Endodermal cell (in vitro differentiated cells): ENCODE results near the gene NKAIN4. TPM values are rescaled to one million over a fixed set of nuclear protein-coding genes. Genes with fewer than 3 reads are reported as not detected.

Experiments
- DNase-seq: peaks from one replicate; pipeline ENCODE4 v3.0.0-alpha.2; 2017
- H3K27ac ChIP-seq: 2 replicates; pipeline ENCODE4 v1.5.1; 2013; ENCODE audit warnings: mild to moderate bottlenecking, low read depth, low read length, moderate library complexity
- H3K27me3 ChIP-seq: 2 replicates; pipeline ENCODE4 v1.6.1; 2013; ENCODE audit warnings: mild to moderate bottlenecking, low read length, moderate library complexity; ENCODE audit not compliant: insufficient read depth, control insufficient read depth, poor library complexity, severe bottlenecking
- H3K36me3 ChIP-seq: 2 replicates; pipeline ENCODE4 v1.7.0; 2013; ENCODE audit warnings: mild to moderate bottlenecking, low read length, moderate library complexity; ENCODE audit not compliant: control insufficient read depth, insufficient read depth
- H3K4me1 ChIP-seq: one replicate; pipeline ENCODE4 v1.7.0; 2013; ENCODE audit warnings: low read length; ENCODE audit not compliant: control insufficient read depth, insufficient read depth
- H3K4me3 ChIP-seq: 2 replicates; pipeline ENCODE4 v1.5.1; 2013; ENCODE audit warnings: mild to moderate bottlenecking, low read length, moderate library complexity
- H3K9ac ChIP-seq: 2 replicates; pipeline ENCODE4 v1.6.1; 2013; ENCODE audit warnings: mild to moderate bottlenecking, low read length, moderate library complexity; ENCODE audit not compliant: poor library complexity, severe bottlenecking; ENCODE audit errors: extremely low read depth
- H3K9me3 ChIP-seq: 2 replicates; pipeline ENCODE4 v1.6.1; 2013; ENCODE audit warnings: mild to moderate bottlenecking, low read length, moderate library complexity; ENCODE audit not compliant: control insufficient read depth
- H3K27ac Mint-ChIP-seq: 2 replicates; pipeline ENCODE4 v1.8.0; 2020; ENCODE audit warnings: mixed read lengths
- H3K27me3 Mint-ChIP-seq: 2 replicates; pipeline ENCODE4 v1.8.0; 2021; ENCODE audit warnings: mild to moderate bottlenecking, mixed read lengths; ENCODE audit not compliant: insufficient read depth
- H3K36me3 Mint-ChIP-seq: 2 replicates; pipeline ENCODE4 v1.8.0; 2020; ENCODE audit warnings: low read depth, mixed read lengths
- H3K4me1 Mint-ChIP-seq: 2 replicates; pipeline ENCODE4 v1.8.0; 2020; ENCODE audit warnings: mixed read lengths
- H3K4me3 Mint-ChIP-seq: 2 replicates; pipeline ENCODE4 v1.8.0; 2020; ENCODE audit warnings: mild to moderate bottlenecking, moderate library complexity, mixed read lengths
- H3K9me3 Mint-ChIP-seq: 2 replicates; pipeline ENCODE4 v1.8.0; 2020; ENCODE audit warnings: mild to moderate bottlenecking, mixed read lengths
- WGBS, 2 experiments: methylation state at CpG; one replicate each; pipeline versions ENCODE4 v1.1.5 to v1.1.7; 2013; ENCODE audit warnings: missing lambda C conversion rate in 2 of 2, mixed read lengths in 1 of 2; ENCODE audit not compliant: insufficient coverage in 1 of 2, insufficient read length in 1 of 2; 5-methylcytosine and 5-hydroxymethylcytosine counted together
- total RNA-seq, 2 donors: library from RNA; stranded (reverse); fragmentation: NEBNext Ultra II Directional in 1 of 2; extraction: Animal tissue kit (Norgen Biotek cat#: 25700) in 1 of 2; gene quantifications; 2 replicates in 1 of 2; 3 replicates in 1 of 2; pipeline ENCODE4 v1.2.1, GENCODE V29; 2021
- TF ChIP-seq, protein P1 (sequence below): fragments of 200-600 bp; sonication (generic); conservative IDR thresholded peaks from 2 replicates; pipeline ENCODE4 v1.5.0; 2021; ENCODE audit warnings: antibody characterized with exemption, mild to moderate bottlenecking

NKAIN4 gene
- total RNA-seq, 2 donors from 2014 or later: 0.24 to 1.7 TPM

DNA sequence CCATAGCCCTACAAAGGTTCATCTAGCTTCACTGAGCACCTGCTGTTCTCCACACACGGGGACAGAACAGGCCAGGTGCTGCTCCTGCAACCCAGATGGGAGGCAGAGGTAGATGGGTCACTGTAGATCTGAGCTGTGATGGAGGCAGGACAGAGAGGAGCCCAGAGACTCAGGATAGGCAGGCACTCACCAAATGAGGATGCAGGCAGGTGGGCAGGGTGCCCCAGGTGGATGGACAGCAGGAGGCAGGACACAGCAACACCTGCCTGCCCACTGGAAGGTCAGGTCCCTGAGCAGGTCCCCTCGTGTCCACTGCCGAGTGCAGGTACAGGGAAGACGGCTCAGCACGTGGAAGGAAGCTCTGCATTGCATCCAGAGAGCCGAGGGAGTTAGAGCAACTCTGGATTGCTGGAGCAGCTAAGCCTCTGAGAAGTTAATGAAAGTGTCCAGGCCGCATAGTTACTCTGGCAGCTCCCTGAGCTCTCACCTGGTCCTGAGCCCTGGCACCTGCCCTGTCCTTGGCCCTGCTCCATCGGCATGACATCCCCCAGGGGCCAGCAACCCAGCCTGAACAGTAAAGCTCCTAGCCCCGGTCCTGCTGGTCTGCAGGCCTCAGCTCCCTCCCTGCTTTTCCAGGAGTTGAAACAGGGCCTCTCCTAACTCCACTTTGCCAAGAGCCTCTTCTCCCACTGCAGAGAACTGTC, 33.4 kb downstream of the NKAIN4 start:
- WGBS, 2 experiments: 78 to 80% methylated on average over 8 to 9 of the region's 9 CpGs
- H3K27ac Mint-ChIP-seq: no peak overlapping the region

DNA sequence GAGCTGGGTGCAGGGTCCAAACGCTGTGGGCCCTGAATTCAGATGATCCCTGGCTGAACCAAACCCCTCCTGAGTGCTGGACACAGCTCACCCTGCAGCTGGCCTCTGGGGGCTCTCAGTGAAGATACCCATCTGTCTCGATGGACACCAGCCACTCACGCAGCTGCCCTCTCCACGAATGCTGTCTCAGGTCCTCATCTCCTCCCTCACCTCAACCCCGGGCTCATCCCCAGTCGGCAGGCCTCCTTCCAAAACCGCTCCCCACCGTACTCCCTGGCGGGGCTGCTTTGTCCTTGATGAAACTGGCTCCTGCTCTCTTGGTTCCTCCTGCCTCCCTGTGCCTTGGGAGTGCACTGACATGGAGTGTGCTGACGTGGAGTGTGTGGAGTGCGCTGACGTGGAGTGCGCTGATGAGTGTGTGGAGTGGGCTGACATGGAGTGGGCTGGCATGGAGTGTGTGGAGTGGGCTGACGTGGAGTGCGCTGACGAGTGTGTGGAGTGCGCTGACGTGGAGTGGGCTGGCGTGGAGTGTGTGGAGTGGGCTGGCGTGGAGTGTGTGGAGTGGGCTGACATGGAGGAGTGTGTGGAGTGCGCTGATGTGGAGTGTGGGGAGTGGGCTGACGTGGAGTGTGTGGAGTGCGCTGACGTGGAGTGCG, 34.3 kb downstream of the NKAIN4 start:
- Mint-ChIP-seq H3K36me3 (peaks cover 2% of the 10 kb centered on the region), H3K9me3 (no peaks in the 10 kb centered on the region), H3K4me1 (peaks cover 6% of the 10 kb centered on the region), H3K27ac (no peak overlapping the region), H3K4me3 (no peak overlapping the region), H3K27me3 (peaks cover 17% of the 10 kb centered on the region)
- no peaks in the 10 kb centered on the region for H3K4me1 ChIP-seq
- H3K4me3 ChIP-seq: no peak overlapping the region
- no peak for DNase-seq
- peaks cover 11% of the 10 kb centered on the region for H3K27me3 ChIP-seq
- H3K9ac ChIP-seq: no peak overlapping the region
- TF ChIP-seq, protein P1, sequence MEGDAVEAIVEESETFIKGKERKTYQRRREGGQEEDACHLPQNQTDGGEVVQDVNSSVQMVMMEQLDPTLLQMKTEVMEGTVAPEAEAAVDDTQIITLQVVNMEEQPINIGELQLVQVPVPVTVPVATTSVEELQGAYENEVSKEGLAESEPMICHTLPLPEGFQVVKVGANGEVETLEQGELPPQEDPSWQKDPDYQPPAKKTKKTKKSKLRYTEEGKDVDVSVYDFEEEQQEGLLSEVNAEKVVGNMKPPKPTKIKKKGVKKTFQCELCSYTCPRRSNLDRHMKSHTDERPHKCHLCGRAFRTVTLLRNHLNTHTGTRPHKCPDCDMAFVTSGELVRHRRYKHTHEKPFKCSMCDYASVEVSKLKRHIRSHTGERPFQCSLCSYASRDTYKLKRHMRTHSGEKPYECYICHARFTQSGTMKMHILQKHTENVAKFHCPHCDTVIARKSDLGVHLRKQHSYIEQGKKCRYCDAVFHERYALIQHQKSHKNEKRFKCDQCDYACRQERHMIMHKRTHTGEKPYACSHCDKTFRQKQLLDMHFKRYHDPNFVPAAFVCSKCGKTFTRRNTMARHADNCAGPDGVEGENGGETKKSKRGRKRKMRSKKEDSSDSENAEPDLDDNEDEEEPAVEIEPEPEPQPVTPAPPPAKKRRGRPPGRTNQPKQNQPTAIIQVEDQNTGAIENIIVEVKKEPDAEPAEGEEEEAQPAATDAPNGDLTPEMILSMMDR: no peak
- 82 to 87% methylated on average over 13 to 22 of the region's 25 CpGs for WGBS, 2 experiments
- H3K27ac ChIP-seq: no peak overlapping the region
- H3K36me3 ChIP-seq: no peaks in the 10 kb centered on the region
- no peaks in the 10 kb centered on the region for H3K9me3 ChIP-seq

More for the DNA sequence above, 33.4 kb downstream of the NKAIN4 start:
- no peaks in the 10 kb centered on the region for H3K4me1 ChIP-seq
- H3K36me3 ChIP-seq: no peaks in the 10 kb centered on the region
- Mint-ChIP-seq H3K27me3 (peaks cover 17% of the 10 kb centered on the region), H3K4me3 (no peak overlapping the region), H3K4me1 (peaks cover 5% of the 10 kb centered on the region), H3K9me3 (no peaks in the 10 kb centered on the region), H3K36me3 (no peaks in the 10 kb centered on the region)
- H3K27ac ChIP-seq: no peak overlapping the region
- TF ChIP-seq, protein P1: no peak
- DNase-seq: no peak
- H3K4me3 ChIP-seq: no peak overlapping the region
- no peak overlapping the region for H3K9ac ChIP-seq
- no peaks in the 10 kb centered on the region for H3K9me3 ChIP-seq
- peaks cover 11% of the 10 kb centered on the region for H3K27me3 ChIP-seq

DNA sequence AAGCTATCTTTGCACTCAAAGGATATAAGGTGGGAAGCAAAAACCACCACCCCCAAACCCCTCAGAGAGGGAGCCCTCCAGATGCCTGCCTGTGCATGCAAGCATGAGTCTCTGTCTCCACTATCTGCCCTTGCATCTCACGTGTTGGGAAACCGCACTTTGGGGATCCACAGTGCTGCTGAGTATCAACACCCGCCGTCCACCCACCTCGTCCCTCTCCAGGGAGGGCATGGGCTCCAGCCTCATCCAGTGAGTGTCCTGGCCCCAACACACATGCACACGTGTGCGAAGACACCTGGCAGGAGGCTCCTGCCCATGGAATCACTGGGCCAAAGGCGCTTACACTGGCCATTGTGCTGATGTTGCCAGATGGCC, 34.8 kb downstream of the NKAIN4 start:
- H3K36me3 ChIP-seq: peaks cover under 1% of the 10 kb centered on the region
- H3K4me1 ChIP-seq: no peaks in the 10 kb centered on the region
- Mint-ChIP-seq H3K27ac (no peak overlapping the region), H3K36me3 (peaks cover 8% of the 10 kb centered on the region), H3K4me1 (peaks cover 11% of the 10 kb centered on the region), H3K27me3 (peaks cover 17% of the 10 kb centered on the region), H3K4me3 (no peak overlapping the region), H3K9me3 (no peaks in the 10 kb centered on the region)
- H3K4me3 ChIP-seq: no peak overlapping the region
- 91 to 100% methylated on average over 3 to 8 of the region's 8 CpGs for whole genome bisulfite sequencing, 2 experiments
- H3K9ac ChIP-seq: no peak overlapping the region
- H3K27me3 ChIP-seq: peaks cover 11% of the 10 kb centered on the region
- no peaks in the 10 kb centered on the region for H3K9me3 ChIP-seq
- no peak overlapping the region for H3K27ac ChIP-seq
- DNase-seq: no peak
- TF ChIP-seq, protein P1: no peak
